ENCODE measurements around the gene LRP8. TPM values are rescaled to one million over a fixed set of nuclear protein-coding genes. Genes with fewer than 3 reads are reported as not detected.

Gene LRP8
- total and polyA plus RNA-seq, 9 of the 15 experiments (the other 6 are each of a cell fraction or from before 2014, with no cell fraction given), result 7.1 to 56.1 (median 31.3) TPM

DNA sequence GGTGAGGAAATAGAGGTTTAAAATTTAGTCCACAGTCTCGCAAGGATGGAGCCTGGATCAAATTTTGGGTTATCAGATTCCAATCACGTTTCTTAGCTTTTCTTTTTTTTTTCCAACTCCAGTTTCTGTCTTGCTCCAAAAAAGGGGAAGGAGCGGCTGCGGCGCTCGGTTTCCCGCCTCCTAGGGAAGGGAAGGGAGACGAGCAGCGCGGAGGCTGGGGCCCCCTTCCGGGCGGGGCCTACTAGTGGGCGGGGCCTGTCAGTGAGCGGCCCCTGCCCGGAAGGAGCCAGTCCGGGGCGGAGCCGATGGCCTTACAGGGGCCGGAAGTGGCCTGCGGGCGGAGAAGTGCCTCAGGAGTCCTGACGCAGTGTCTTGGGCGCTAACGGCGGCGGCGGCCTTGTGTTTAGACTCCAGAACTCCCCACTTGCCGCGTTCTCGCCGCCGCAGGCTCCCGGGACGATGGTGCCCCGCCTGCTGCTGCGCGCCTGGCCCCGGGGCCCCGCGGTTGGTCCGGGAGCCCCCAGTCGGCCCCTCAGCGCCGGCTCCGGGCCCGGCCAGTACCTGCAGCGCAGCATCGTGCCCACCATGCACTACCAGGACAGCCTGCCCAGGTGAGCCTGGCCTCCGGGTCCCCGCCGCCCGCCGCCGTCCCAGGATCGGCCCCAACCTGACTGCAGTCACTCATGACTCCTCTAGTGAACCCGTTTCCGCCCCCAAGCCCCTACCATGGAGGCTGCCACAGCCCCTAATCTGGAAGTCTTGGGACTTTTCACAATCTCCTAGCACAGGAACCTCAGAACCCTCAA is 131.2 kb downstream of the LRP8 start, which contains the start of gene CPT2 (continued):
- TF ChIP-seq, protein P1, sequence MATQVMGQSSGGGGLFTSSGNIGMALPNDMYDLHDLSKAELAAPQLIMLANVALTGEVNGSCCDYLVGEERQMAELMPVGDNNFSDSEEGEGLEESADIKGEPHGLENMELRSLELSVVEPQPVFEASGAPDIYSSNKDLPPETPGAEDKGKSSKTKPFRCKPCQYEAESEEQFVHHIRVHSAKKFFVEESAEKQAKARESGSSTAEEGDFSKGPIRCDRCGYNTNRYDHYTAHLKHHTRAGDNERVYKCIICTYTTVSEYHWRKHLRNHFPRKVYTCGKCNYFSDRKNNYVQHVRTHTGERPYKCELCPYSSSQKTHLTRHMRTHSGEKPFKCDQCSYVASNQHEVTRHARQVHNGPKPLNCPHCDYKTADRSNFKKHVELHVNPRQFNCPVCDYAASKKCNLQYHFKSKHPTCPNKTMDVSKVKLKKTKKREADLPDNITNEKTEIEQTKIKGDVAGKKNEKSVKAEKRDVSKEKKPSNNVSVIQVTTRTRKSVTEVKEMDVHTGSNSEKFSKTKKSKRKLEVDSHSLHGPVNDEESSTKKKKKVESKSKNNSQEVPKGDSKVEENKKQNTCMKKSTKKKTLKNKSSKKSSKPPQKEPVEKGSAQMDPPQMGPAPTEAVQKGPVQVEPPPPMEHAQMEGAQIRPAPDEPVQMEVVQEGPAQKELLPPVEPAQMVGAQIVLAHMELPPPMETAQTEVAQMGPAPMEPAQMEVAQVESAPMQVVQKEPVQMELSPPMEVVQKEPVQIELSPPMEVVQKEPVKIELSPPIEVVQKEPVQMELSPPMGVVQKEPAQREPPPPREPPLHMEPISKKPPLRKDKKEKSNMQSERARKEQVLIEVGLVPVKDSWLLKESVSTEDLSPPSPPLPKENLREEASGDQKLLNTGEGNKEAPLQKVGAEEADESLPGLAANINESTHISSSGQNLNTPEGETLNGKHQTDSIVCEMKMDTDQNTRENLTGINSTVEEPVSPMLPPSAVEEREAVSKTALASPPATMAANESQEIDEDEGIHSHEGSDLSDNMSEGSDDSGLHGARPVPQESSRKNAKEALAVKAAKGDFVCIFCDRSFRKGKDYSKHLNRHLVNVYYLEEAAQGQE (IDR thresholded peaks at IDR 0.05; ENCODE audit: borderline replicate concordance), result peak; percentile 89
- TF ChIP-seq, protein P1 (CRISPR knock-in tag; IDR thresholded peaks at IDR 0.05; ENCODE audit: low read depth), result 0 out of 2 replicates have a peak, but pooled peaks have one; percentile 54
- TF ChIP-seq NRF1 (conservative IDR thresholded peaks at IDR 0.05 in 1 of 2, IDR thresholded peaks at IDR 0.05 in 1 of 2) (peak; percentile 70 to 76), GABPA (tag; conservative IDR thresholded peaks at IDR 0.05; ENCODE audit: low read depth) (peak; percentile 96), ZNF589 (CRISPR knock-in tag; IDR thresholded peaks at IDR 0.05; ENCODE audit: low read depth) (peak; percentile 57; the same call in 1 of the 2 replicates), KLF1 (tag; IDR thresholded peaks at IDR 0.05) (peak; percentile 83), EP400 (IDR thresholded peaks at IDR 0.05) (peak; percentile 58; the same call in 1 of the 2 replicates), CEBPG (CRISPR knock-in tag; IDR thresholded peaks at IDR 0.05) (no peak), CEBPG (tag; conservative IDR thresholded peaks at IDR 0.05 in 1 of 2, IDR thresholded peaks at IDR 0.05 in 1 of 2) (no peak), SMARCB1 (IDR thresholded peaks at IDR 0.05; ENCODE audit: insufficient read length, low read depth) (no peak), GTF2E2 (tag; IDR thresholded peaks at IDR 0.05) (peak; percentile 88), SMAD2 (IDR thresholded peaks at IDR 0.05; ENCODE audit: low read depth, low read length) (no peak)
- TF ChIP-seq, protein P2, sequence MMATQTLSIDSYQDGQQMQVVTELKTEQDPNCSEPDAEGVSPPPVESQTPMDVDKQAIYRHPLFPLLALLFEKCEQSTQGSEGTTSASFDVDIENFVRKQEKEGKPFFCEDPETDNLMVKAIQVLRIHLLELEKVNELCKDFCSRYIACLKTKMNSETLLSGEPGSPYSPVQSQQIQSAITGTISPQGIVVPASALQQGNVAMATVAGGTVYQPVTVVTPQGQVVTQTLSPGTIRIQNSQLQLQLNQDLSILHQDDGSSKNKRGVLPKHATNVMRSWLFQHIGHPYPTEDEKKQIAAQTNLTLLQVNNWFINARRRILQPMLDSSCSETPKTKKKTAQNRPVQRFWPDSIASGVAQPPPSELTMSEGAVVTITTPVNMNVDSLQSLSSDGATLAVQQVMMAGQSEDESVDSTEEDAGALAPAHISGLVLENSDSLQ (IDR thresholded peaks at IDR 0.05), result peak; percentile 85
- TF ChIP-seq, protein P3, sequence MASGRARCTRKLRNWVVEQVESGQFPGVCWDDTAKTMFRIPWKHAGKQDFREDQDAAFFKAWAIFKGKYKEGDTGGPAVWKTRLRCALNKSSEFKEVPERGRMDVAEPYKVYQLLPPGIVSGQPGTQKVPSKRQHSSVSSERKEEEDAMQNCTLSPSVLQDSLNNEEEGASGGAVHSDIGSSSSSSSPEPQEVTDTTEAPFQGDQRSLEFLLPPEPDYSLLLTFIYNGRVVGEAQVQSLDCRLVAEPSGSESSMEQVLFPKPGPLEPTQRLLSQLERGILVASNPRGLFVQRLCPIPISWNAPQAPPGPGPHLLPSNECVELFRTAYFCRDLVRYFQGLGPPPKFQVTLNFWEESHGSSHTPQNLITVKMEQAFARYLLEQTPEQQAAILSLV (tag; IDR thresholded peaks at IDR 0.05), result no peak

All from K562 (cell line).